ENCODE measurements around the gene SYT8.
A peak's percentile ranks its signal among the peaks of the same experiment; 100 is the strongest.

SYT8 gene

GRCh38 chr11:1834062-1834610 is 654 bp upstream of the SYT8 start:
- no peak for DNase-seq

- no peak for DNase-seq
Measured at GRCh38 chr11:1835671-1836010, 851 bp downstream of the SYT8 start.

- no peak for DNase-seq
Measured at GRCh38 chr11:1836011-1836945, 1.5 kb downstream of the SYT8 start.

- peak; percentile 11 for DNase-seq
Measured at GRCh38 chr11:1837171-1838076, 2.6 kb downstream of the SYT8 start.

- DNase-seq: no peak
Measured at GRCh38 chr11:1838077-1838425, 3.3 kb downstream of the SYT8 start.

GRCh38 chr11:1838426-1839144 is 3.8 kb downstream of the SYT8 start, which contains the start of gene TNNI2:
Gene TNNI2 (plus strand): TSS chr11:1838981. CDS start chr11:1839697, 716 bp downstream.
- no peak for DNase-seq

- no peak for DNase-seq
Measured at GRCh38 chr11:1839204-1839923, 4.6 kb downstream of the SYT8 start.

- no peak for DNase-seq
Measured at GRCh38 chr11:1839924-1840779, 5.4 kb downstream of the SYT8 start.

GRCh38 chr11:1840780-1841480 is 6.1 kb downstream of the SYT8 start:
- DNase-seq: no peak

GRCh38 chr11:1841511-1842148 is 6.8 kb downstream of the SYT8 start:
- no peak for DNase-seq

GRCh38 chr11:1842149-1843097 is 7.6 kb downstream of the SYT8 start:
- DNase-seq: no peak

GRCh38 chr11:1843098-1843473 is 8.3 kb downstream of the SYT8 start:
- DNase-seq: no peak

- no peak for DNase-seq
Measured at GRCh38 chr11:1843796-1844195, 9.0 kb downstream of the SYT8 start.

- no peak for DNase-seq
Measured at GRCh38 chr11:1844221-1845094, 9.7 kb downstream of the SYT8 start.

- DNase-seq: no peak
Measured at GRCh38 chr11:1845095-1845429, 10.3 kb downstream of the SYT8 start.

- no peak for DNase-seq
Measured at GRCh38 chr11:1845561-1846452, 11.0 kb downstream of the SYT8 start.

GRCh38 chr11:1846453-1846932 is 11.7 kb downstream of the SYT8 start:
- no peak for DNase-seq
